GM19452 (cell line): ENCODE data around the gene PPIL6.

Experiments
- ATAC-seq: cut with Tn5 transposase; IDR thresholded peaks from one replicate; pipeline ENCODE4 v1.9.1; 2021; ENCODE audit not compliant: unreplicated experiment

PPIL6 gene

GRCh38 chr6:109440331-109441068 lies at the start of gene PPIL6, which contains the start of gene SMPD2:
Gene PPIL6 (minus strand): TSS chr6:109440628. CDS start chr6:109440590, 38 bp downstream.
Gene SMPD2 (plus strand): TSS chr6:109440724. CDS start chr6:109441122, 398 bp downstream.
- peak; percentile 88 for ATAC-seq

GRCh38 chr6:109488001-109488400 lies 47.6 kb upstream of the PPIL6 start:
- no peak for ATAC-seq

- ATAC-seq: no peak
These were observed 45.6 kb upstream of the PPIL6 start for GRCh38 chr6:109486068-109486467.

- no peak for ATAC-seq
These were observed 45.0 kb upstream of the PPIL6 start for GRCh38 chr6:109485266-109485935.

DNA sequence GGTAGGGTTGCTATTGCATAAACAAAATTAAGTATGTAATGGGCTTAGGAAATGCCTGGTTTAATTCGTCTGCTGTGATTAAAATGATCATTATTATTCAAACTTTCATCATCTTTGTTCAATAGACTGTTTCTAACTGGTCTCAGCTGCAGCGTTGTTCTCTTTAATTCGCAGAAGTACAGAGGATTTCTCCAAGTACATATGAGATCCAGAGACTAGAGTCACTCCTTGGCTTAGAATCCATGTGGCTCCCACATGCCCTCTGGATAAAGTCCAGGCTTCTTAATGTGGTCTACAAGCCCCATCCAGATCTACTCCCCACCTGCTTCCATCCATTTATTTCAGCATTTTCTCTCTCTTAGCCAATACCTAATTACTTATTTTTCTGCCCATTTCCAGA lies 43.7 kb upstream of the PPIL6 start:
- no peak for ATAC-seq

GRCh38 chr6:109483735-109484057 lies 43.3 kb upstream of the PPIL6 start:
- ATAC-seq: peak; percentile 1

GRCh38 chr6:109482905-109483734 lies 42.7 kb upstream of the PPIL6 start, which contains the start of gene ZBTB24:
Gene ZBTB24 (minus strand): TSS chr6:109483219. CDS start chr6:109482026, 1,193 bp downstream.
- peak; percentile 87 for ATAC-seq

DNA sequence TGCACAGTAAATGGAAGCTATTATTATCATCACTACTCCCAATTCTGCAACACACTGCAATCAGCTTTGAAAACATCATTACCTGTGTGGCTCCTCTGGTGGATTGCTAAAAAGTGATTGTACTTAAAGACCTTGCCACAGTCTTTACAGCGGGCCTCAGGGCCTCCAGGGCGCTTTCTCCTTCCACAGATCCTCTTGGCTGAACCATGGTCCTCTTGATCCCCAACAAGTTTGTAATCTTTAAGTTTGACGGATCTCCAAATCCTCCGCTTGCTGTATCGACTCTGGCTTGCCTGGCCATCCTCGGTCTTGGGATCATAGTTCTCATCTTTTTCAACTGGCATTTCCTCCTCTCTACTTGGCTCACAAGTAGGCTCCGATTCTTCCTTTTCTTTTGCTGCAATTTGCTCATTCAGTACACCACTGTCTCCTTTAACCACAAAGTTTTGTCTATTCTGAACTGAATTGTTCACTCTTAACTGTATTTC lies 40.6 kb upstream of the PPIL6 start:
- ATAC-seq: no peak

- ATAC-seq: no peak
These were observed 38.6 kb upstream of the PPIL6 start for GRCh38 chr6:109478841-109479624.

- ATAC-seq: no peak
These were observed 37.9 kb upstream of the PPIL6 start for GRCh38 chr6:109478222-109478805.

DNA sequence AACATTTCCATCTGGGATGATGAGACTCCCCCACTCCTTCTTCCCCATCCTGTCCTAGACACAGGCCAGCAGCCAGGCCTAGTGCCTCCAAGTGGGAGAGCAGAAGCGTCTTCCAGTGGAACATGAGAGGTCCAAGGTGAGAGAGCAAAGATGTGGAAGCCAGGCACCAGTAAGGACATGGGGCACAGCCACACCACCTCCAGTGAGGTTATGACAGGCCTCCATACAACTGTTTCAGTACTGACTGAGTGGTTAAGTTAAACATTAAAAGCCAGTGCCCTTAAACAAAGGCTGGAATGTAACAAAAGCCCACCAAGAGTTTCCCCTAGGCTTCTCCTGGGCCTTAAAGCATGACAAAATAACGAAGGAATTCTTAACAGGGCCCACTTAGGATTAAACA lies 37.3 kb upstream of the PPIL6 start:
- ATAC-seq: peak; percentile 65

GRCh38 chr6:109477184-109477583 lies 36.8 kb upstream of the PPIL6 start:
- ATAC-seq: no peak

DNA sequence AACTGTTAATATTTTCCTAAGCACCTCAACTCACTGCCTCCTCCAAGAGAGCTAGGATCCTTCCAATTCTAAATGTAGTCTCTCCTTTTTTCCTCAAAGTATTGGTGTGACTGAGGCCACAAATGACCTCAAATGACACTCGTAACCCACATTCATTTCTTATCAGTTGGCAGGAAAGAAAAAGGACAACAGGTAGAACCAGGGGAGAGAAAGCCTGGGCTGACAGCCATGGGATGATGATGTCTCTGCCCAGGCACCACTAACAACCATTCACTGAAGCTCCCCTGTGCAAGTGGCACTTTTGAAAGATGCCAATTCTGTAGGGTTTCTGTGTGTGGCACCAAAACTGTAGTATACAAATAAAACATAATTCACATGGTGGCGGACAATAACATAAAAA lies 35.2 kb upstream of the PPIL6 start:
- ATAC-seq: no peak

DNA sequence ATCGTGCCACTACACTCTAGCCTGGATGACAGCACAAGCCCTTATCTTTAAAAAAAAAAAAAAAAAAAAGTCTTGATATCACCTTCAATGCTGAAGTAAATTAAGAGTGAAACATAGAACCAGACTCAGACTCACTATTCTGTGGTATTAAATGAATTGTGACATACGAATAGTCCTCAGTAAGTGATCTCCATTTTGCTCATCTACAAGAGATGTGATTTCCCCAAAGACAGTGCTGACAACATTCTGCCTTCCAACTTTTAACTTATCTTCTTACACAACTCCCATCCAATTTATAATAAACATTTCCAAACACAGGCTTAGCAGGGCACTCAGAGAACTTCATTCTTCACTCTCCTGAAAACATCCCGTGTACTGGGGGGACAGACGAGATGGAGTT lies 34.6 kb upstream of the PPIL6 start:
- ATAC-seq: no peak

DNA sequence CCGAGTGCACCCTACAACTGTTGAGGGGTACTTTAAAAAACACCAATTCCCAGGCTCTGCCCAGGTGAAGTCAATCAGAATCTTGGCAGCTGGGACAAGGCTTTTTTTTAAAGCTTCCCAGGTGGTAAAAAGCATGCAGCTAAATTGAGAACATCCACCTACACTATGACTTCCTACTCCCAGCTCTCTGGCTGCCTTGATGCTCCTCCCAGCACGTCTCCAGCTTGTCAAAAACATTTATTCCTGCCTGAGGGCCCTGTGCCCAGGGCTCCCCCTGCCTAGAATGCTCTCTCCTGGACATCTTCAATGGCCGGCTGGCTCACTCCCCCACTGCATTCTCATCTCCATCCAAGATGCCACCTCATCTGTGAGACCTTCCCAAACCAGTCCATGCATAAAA lies 32.7 kb upstream of the PPIL6 start:
- ATAC-seq: no peak

DNA sequence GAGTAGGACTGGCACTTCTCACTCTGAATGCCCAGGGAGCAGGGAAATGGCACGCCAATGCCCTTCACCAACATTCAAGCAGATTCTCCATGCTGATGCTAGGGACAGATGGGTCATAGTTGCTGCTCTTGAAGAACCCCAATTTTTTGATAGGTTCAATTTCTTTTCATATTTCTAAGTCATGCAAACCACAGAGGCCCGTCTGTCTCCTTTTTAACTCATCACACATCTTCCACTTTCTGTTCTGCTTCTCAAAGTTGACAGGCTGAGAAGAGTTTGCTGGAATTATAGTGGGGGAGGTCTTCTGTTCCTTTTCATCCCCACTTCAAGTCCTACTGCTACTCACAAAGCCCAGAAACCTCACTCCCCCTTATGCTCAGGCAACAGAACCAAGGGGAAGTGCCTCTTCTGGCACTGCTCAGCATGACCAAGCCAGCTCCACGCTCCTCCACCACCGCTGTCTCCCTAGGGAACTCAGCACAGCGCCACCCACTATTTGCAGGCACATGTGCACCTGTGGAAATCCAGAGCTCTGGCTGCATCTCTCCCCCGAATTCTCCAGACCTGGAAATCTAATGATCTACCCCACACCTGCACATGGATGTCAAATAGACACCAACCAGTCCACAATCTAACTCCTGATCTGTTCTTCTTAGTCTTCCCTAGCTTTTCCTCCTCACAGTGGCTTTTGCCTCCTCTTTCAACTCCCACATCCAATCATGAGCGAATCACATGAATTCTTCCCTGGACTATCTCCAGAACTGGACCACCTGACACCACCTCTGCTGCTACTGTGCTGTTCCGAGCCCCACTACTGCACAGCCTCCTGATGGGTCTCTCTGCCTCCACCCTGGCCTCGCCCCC lies 31.9 kb upstream of the PPIL6 start:
- ATAC-seq: peak; percentile 58

DNA sequence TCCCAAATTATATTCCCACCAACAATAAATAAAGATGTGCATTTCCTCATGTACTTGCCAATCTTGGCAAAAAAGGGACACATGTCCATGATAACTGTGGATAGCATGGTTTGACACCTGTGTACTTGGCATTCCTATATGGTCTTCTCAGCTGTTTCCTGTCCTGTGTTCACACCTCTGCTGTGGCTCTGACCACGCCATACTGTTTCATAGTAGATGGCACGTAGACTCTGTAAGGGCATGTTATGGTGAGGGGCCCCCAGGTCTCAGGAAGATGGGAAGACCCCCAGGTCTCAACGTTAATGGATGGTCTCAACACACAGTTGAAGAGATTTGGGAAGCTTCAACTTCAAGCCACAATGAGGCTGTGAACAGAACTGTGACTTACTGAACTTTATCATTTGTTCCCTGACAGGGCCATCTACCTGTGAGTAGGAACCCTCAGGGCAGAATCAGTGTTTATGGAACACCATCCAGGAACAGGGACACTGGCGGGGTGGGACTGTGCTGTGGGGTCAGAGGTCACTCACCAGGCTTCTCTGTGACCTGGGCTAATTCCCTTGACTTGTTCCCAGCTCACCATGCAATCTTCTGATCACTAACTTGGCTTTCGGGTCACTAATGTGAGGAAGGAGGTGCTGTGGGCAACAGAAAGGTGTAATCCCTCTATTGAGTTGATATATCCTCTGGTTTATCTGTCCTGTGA lies 30.8 kb upstream of the PPIL6 start:
- ATAC-seq: no peak

DNA sequence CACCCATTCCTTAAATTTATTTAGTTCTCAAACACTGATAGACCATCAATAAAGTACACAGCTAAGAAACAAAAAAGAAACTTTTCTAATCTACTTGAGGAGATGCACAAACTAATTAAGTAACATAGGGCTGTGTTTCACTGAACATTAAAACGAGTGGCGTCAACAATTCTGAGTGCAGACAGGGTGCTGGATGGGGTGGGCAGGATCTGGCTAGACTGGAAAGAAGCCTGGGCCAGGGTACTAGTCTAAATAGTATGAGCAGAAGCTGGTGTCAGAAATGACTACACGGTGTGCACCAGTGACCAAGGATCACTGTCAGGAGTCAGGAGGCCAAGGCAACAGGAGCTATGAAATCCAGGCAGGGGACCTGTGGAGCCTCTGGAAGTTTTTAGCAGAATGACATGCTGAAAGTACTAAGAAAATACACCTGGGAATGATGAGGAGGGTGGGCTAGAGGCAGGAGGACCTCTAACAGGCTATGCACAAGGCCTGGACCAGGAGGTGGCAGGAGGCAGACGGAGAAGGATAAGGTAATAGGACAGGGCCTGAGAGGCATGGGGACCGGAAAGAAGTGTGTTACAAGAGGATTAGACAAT lies 29.3 kb upstream of the PPIL6 start:
- ATAC-seq: no peak
